Adrenal gland (tissue), 5 donors: Measurements from ENCODE around the gene TESPA1.

Experiments used
- CTCF ChIP-seq, 6 experiments: fragments of 450-650 bp in 4 of 6; fragments of 200-600 bp in 2 of 6; sonication (generic) in 1 of 6; IDR thresholded peaks; 1 replicate in 5 of 6; 2 replicates in 1 of 6; pipeline versions ENCODE4 v1.5.1 to v1.8.0; 2016 to 2021; ENCODE audit warnings: antibody characterized with exemption in 6 of 6, mild to moderate bottlenecking in 2 of 6, moderate library complexity in 1 of 6
- POLR2A ChIP-seq, 2 donors: fragments of 450-650 bp; IDR thresholded peaks; one replicate each; pipeline ENCODE4 v1.6.1; 2017; ENCODE audit warnings: antibody characterized with exemption in 2 of 2, mild to moderate bottlenecking in 2 of 2, moderate library complexity in 1 of 2
- donor health status: DM: no; HTN: no; CAD: no.

- no peak for TF ChIP-seq CTCF (IDR thresholded peaks at IDR 0.05)
- no peak for TF ChIP-seq POLR2A (IDR thresholded peaks at IDR 0.05)
Observed at GRCh38 chr12:54934419-54934818, 50.1 kb downstream of the TESPA1 start.
